Measurements from ENCODE around the gene PARD6G.

The PARD6G gene

DNA sequence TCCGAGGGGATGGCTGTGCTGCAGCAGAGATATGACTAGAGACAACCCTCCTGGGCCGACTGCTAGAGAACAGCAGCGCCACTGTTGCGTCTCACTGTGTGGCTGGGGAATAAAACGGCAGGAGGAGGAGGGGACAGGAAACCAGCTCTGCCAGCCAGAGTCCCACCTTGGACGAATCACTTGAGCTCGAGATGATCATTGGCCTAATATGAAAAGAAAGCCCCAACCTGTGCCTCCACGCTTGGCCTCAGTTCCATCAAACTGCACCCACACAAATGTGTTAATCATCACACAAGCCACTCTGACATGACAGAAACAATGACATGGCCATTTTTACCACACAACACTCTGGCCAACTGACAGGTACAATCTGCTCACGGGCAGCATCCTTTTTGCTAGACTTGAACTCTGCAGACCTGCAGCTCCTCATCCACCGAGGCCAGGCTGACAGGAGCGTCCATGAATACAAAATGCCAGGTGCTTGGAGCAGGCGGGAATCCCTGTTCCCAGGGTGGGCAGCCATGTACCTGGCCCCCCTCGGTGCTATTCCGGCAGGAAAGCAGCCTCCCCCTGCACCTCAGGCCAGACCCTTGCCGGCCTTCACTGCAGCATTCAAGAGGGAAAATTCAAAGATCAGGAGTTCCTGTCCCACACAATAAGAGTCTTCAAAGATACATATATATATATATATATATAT, 52.3 kb downstream of the PARD6G start:
- TF ChIP-seq, protein P1, sequence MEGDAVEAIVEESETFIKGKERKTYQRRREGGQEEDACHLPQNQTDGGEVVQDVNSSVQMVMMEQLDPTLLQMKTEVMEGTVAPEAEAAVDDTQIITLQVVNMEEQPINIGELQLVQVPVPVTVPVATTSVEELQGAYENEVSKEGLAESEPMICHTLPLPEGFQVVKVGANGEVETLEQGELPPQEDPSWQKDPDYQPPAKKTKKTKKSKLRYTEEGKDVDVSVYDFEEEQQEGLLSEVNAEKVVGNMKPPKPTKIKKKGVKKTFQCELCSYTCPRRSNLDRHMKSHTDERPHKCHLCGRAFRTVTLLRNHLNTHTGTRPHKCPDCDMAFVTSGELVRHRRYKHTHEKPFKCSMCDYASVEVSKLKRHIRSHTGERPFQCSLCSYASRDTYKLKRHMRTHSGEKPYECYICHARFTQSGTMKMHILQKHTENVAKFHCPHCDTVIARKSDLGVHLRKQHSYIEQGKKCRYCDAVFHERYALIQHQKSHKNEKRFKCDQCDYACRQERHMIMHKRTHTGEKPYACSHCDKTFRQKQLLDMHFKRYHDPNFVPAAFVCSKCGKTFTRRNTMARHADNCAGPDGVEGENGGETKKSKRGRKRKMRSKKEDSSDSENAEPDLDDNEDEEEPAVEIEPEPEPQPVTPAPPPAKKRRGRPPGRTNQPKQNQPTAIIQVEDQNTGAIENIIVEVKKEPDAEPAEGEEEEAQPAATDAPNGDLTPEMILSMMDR (IDR thresholded peaks at IDR 0.05): no peak

DNA sequence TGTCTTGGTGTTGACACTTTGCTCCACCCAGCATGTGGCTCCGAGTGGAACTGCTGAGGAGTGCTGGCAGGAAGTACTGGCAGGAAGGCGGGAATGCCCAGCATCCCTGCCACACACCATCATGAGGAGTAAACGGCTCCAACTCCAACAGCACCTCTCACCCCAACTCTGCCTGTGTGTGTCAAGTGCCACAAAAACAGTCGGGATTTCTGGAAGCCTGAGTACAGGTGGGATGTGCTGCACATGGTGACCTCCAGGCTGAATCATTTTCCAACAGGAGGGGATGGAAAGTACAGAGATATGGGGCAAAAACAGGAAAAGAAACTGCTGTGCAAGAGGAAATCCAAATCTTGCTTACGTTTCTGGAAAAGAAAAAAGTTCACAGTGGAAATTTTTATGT, 53.6 kb downstream of the PARD6G start:
- TF ChIP-seq, protein P1 (IDR thresholded peaks at IDR 0.05): no peak

DNA sequence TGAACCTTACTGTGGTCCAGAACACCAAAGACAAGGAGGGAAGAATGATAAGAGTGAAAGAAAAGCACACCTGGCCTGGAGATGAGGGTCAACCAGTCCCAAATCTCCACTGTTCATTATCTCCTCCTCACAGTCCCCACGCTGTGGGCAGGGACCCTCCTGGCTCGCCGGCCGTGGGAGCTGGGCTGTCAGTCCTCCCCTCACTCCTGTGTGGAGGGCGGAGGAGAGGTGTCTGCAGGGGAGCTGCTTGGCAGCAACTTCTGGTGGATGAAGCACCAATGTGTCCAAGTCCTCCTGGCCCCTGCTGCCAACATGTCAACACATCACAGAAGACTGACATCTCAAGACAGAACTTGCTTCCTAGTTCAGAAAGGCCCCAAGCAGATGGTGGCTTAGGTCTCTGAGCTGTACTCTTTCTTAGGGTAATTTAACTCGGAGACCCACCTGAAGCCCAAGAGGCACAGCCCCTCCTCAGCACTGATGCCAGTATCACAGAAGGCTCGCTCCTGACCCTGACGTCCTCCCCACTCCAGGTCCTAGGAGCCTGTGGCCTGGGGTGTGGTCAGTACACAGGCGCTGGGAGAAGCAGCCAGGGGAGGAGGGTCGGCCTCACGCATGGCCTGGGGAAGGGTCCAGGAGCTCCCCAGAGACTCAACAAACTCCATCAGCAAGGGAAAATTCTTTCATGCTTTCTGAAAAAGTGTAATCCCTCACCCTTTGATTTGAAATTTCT, 54.5 kb downstream of the PARD6G start:
- TF ChIP-seq, protein P1 (IDR thresholded peaks at IDR 0.05): no peak

DNA sequence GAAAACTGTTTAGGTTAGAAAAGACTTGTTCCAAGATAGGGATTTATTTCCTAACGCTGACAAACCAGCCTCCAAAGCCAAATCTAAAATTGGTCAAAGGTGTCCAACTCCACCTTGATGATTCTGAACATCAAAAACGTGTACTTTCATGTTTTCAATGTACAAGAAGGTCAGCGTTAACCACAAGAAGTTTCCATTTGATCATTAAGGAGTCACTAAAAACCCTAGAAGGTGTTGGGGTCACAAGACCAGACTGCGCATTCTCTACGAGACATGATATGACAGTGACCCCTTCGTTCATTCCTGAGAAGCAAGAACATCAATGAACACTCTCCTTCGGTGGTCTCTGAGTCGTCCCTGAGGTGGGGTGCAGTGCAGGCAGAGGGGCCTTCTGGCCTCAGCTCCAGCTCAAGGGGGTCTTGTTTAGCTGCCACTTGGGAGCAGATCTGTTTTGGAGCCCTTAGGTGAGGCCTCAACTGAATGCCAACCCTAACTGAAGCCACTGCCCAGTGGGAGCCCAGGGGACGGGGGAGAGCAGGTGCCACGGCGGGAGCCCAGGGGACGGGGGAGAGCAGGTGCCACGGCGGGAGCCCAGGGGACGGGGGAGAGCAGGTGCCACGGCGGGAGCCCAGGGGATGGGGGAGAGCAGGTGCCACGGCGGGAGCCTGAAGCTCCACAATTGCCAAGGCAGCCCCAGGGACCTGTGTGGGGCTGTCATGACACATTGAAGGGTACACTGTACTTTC, 55.2 kb downstream of the PARD6G start:
- TF ChIP-seq, protein P1 (IDR thresholded peaks at IDR 0.05): no peak

DNA sequence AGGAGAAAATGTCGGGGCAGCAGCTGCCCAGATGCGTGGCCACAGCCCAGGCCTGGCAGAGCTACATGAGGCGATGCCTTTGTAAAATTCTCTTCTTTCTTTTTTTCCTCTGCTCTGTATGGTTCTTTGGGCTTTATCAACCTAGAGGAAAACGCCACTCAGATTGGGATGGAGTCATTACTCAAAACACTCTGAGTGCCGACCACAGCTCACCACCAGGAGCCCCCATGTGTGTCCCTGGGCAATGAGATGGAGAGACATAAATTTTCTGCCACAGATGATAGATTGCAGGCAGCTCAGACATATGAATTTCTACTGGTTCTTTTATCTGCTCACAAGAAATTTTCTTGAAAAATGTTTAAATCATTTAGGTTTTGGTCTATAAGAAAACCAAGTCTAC, 56.0 kb downstream of the PARD6G start:
- TF ChIP-seq, protein P1 (IDR thresholded peaks at IDR 0.05): no peak

DNA sequence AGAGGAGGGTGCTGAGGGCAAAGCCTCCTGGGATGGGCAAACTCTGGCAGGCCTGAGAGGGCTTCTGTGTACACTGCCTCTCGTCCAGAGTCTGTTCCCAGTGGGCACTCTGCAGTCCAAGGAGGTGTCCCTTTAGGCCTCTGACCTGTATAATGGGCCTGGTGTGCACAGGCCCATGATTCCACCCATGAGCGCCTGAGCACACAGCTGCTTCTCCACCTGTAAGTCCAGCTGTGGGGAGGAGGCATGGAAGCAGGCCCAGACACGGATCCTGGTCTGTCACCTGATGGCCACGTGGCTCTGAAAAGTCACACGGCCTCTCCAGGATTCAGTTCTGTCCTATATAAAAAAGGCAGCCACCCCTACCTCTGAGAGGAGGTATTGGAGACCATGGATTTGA, 57.0 kb downstream of the PARD6G start:
- TF ChIP-seq, protein P1 (IDR thresholded peaks at IDR 0.05): no peak

DNA sequence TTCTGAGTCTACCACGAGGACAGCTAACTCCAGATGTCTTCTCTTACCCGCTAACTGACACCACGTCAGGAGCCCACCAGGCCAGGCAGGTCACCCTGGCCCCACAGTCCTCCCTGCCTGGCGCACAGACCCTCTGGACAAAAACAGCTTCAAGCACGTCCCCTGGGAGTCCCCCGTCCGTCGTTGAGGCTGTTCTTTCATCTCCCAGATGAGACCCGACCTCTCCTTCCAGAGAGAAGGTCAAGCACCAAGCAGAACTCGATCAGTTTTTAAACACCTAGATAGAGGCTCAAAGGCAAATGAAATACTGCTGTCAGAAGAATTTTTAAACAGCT, 57.8 kb downstream of the PARD6G start:
- TF ChIP-seq, protein P1 (IDR thresholded peaks at IDR 0.05): no peak

Data from LNCAP (cell line).